Fibroblast of lung (primary cell): ENCODE data around the gene NRG2. TPM values are rescaled to one million over a fixed set of nuclear protein-coding genes. Genes with fewer than 3 reads are reported as not detected.

Experiments
- DNase-seq, 2 donors: peaks; one replicate each; pipeline versions ENCODE4 v3.0.0 to v3.0.0-alpha.2; 2010; ENCODE audit warnings: low read depth in 2 of 2
- H2AFZ ChIP-seq: 2 replicates; pipeline ENCODE4 v1.5.1; 2012; ENCODE audit warnings: low read length, control low read depth, inconsistent platforms
- H3K27ac ChIP-seq: 2 replicates; pipeline ENCODE4 v1.5.1; 2011; ENCODE audit warnings: low read length, control low read depth; ENCODE audit not compliant: insufficient read depth
- H3K27me3 ChIP-seq: 2 replicates; pipeline ENCODE4 v1.5.1; 2011; ENCODE audit warnings: mild to moderate bottlenecking, low read length; ENCODE audit not compliant: control insufficient read depth, insufficient read depth
- H3K36me3 ChIP-seq: 2 replicates; pipeline ENCODE4 v1.5.1; 2011; ENCODE audit warnings: low read length; ENCODE audit not compliant: control insufficient read depth, insufficient read depth
- H3K4me1 ChIP-seq: 2 replicates; pipeline ENCODE4 v1.5.1; 2011; ENCODE audit warnings: low read length; ENCODE audit not compliant: control insufficient read depth, insufficient read depth; ENCODE audit errors: extremely low read depth
- H3K4me2 ChIP-seq: 2 replicates; pipeline ENCODE4 v1.5.1; 2011; ENCODE audit warnings: low read length, control low read depth; ENCODE audit not compliant: insufficient read depth; ENCODE audit errors: extremely low read depth
- H3K4me3 ChIP-seq, 4 experiments: fragments of 200-600 bp in 1 of 4; sonication (generic) in 1 of 4; replicated peaks in 1 of 4; 2 replicates each; pipeline ENCODE4 v1.5.1; 2011 to 2016; ENCODE audit warnings: low read length in 4 of 4, low read depth in 3 of 4, mild to moderate bottlenecking in 3 of 4, control low read depth in 2 of 4, inconsistent platforms in 1 of 4, mixed read lengths in 1 of 4; ENCODE audit not compliant: insufficient read depth in 1 of 4; ENCODE audit errors: control extremely low read depth in 1 of 4
- H3K79me2 ChIP-seq: 2 replicates; pipeline ENCODE4 v1.5.1; 2012; ENCODE audit warnings: mild to moderate bottlenecking, low read length, inconsistent platforms; ENCODE audit not compliant: control insufficient read depth, insufficient read depth
- H3K9ac ChIP-seq: 2 replicates; pipeline ENCODE4 v1.5.1; 2011; ENCODE audit warnings: mild to moderate bottlenecking, low read length, control low read depth; ENCODE audit not compliant: insufficient read depth
- H3K9me3 ChIP-seq: 2 replicates; pipeline ENCODE4 v1.5.1; 2012; ENCODE audit warnings: low read depth, low read length; ENCODE audit not compliant: control insufficient read depth, insufficient read depth
- H4K20me1 ChIP-seq: 2 replicates; pipeline ENCODE4 v1.5.1; 2011; ENCODE audit warnings: low read length; ENCODE audit not compliant: control insufficient read depth, insufficient read depth; ENCODE audit errors: extremely low read depth
- EZH2 ChIP-seq: IDR thresholded peaks from 2 replicates; pipeline ENCODE4 v1.5.1; 2012; ENCODE audit warnings: low read length, control low read depth, mild to moderate bottlenecking; ENCODE audit errors: missing control alignments
- polyA plus RNA-seq, 2 donors: library from polyadenylated mRNA; depleted of rRNA in 1 of 2; stranded (reverse) in 1 of 2; unstranded in 1 of 2; fragments of >200 nt; gene quantifications; 2 replicates each; pipeline ENCODE4 v1.2.1, GENCODE V29; 2011 to 2012; ENCODE audit warnings: missing spikeins in 1 of 2
- total RNA-seq: library from RNA; depleted of rRNA; stranded (reverse); fragments of >200 nt; gene quantifications from 2 replicates; pipeline ENCODE4 v1.2.1, GENCODE V29; 2014
- TF ChIP-seq, protein P1 (sequence below), 2 donors: IDR thresholded peaks in 1 of 2; conservative IDR thresholded peaks in 1 of 2; 1 replicate in 1 of 2; 2 replicates in 1 of 2; pipeline ENCODE4 v1.5.1; 2011 to 2012; ENCODE audit warnings: low read length in 2 of 2, control low read depth in 1 of 2, inconsistent platforms in 1 of 2, low read depth in 1 of 2, mild to moderate bottlenecking in 1 of 2

NRG2 gene
- total and polyA plus RNA-seq, 2 donors (not counting 1 experiment from before 2014, with no cell fraction given) = 0.28 to 1.3 TPM

DNA sequence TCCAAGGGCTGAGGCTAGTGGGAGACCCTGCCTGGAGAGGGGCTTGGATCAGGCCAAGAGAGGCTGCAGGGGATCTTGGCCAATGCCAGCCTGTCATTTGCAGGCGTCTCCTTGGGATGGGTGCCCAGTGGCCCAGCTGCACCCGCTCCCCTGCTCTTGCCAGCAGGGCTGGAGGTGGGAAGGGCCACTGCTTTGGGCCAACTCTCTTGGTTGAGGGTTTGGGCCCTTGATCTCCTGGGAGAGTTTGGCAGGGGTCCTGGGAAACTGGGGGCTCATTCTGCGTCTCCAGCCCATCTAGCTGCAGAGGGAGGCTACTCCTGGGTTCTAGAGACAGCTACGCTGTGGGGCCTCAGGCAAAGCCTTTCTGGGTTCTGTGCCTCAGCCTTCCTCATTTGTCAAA, 237.0 kb downstream of the NRG2 start:
- DNase-seq = no peak
- H4K20me1 ChIP-seq = no peaks in the 10 kb centered on the region
- no peaks in the 10 kb centered on the region for H3K9me3 ChIP-seq
- H3K4me2 ChIP-seq = no peak overlapping the region
- H3K4me1 ChIP-seq = no peaks in the 10 kb centered on the region
- no peak overlapping the region for H3K4me3 ChIP-seq
- H3K9ac ChIP-seq = no peak overlapping the region
- no peak overlapping the region for H3K27ac ChIP-seq
- no peaks in the 10 kb centered on the region for H3K79me2 ChIP-seq
- H2AFZ ChIP-seq = no peak overlapping the region
- peaks cover 18% of the 10 kb centered on the region for H3K27me3 ChIP-seq
- H3K36me3 ChIP-seq = no peaks in the 10 kb centered on the region
- TF ChIP-seq, protein P1, sequence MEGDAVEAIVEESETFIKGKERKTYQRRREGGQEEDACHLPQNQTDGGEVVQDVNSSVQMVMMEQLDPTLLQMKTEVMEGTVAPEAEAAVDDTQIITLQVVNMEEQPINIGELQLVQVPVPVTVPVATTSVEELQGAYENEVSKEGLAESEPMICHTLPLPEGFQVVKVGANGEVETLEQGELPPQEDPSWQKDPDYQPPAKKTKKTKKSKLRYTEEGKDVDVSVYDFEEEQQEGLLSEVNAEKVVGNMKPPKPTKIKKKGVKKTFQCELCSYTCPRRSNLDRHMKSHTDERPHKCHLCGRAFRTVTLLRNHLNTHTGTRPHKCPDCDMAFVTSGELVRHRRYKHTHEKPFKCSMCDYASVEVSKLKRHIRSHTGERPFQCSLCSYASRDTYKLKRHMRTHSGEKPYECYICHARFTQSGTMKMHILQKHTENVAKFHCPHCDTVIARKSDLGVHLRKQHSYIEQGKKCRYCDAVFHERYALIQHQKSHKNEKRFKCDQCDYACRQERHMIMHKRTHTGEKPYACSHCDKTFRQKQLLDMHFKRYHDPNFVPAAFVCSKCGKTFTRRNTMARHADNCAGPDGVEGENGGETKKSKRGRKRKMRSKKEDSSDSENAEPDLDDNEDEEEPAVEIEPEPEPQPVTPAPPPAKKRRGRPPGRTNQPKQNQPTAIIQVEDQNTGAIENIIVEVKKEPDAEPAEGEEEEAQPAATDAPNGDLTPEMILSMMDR (conservative IDR thresholded peaks at IDR 0.05 in 1 of 2, IDR thresholded peaks at IDR 0.05 in 1 of 2; ENCODE audit: low read depth in 1 of 2, low read length in 2 of 2) = no peak
- TF ChIP-seq EZH2 = no peak

DNA sequence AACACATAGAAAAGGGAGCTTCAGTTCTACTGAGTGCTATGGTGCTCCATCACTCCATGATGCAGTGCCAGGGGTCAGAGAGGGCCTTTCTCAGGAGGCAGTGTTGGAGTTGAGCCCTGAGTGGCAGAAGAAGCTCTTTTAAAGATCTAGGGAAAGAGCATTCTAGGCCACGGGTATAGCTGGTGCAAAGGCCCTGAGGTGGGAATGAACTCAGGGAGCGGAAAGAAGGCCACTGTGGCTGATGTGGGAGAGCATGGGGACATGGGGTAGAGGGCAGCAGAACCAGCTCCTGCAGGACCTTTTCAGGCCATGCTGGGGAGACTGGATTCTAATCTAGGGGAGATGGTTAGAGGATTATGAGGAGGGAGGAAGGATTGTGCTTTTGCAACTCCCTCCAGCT, 237.6 kb downstream of the NRG2 start:
- H3K4me2 ChIP-seq = no peak overlapping the region
- no peaks in the 10 kb centered on the region for H3K79me2 ChIP-seq
- no peaks in the 10 kb centered on the region for H3K9me3 ChIP-seq
- DNase-seq = no peak
- no peak overlapping the region for H2AFZ ChIP-seq
- no peaks in the 10 kb centered on the region for H3K4me1 ChIP-seq
- H3K36me3 ChIP-seq = no peaks in the 10 kb centered on the region
- H3K9ac ChIP-seq = no peak overlapping the region
- H4K20me1 ChIP-seq = no peaks in the 10 kb centered on the region
- TF ChIP-seq EZH2 = no peak
- TF ChIP-seq, protein P1 (conservative IDR thresholded peaks at IDR 0.05 in 1 of 2, IDR thresholded peaks at IDR 0.05 in 1 of 2; ENCODE audit: low read depth in 1 of 2, low read length in 2 of 2) = no peak
- H3K27me3 ChIP-seq = peaks cover 18% of the 10 kb centered on the region
- no peak overlapping the region for H3K4me3 ChIP-seq
- H3K27ac ChIP-seq = no peak overlapping the region

DNA sequence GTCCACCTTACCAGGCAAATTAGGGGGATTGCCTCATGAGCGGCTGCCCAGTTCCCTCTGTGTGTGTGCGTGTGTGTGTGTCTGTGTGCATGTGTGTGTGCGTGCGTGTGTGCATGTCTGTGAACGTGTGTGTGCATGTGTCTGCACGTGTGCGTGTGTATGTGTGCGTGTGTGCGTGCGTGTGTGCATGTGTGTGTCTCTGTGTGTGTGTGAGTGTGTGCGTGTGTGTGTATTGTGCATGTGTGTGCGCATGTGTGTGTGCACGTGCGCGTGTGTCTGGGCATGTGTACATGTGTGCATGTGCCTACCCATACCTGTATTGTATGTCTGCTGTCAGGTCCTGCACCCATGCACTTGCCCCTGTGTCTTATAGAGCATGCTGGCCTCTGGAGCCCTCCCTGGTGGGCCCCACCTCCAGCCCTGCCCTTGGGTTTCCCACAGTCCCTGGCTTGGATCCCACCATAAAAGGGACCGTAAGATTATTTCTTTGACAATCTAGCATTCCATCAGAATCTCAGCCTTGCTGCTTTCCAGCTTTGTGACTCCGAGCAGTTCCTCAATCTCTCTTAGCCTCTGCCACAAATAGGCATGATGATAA, 238.2 kb downstream of the NRG2 start:
- Histone ChIP-seq H3K9ac (no peak overlapping the region), H3K9me3 (no peaks in the 10 kb centered on the region), H3K4me3 (no peak overlapping the region), H3K27ac (no peak overlapping the region), H3K4me2 (no peak overlapping the region), H3K27me3 (peaks cover 18% of the 10 kb centered on the region), H3K36me3 (no peaks in the 10 kb centered on the region), H4K20me1 (no peaks in the 10 kb centered on the region), H2AFZ (no peak overlapping the region), H3K4me1 (no peaks in the 10 kb centered on the region), H3K79me2 (no peaks in the 10 kb centered on the region)
- DNase-seq = no peak
- TF ChIP-seq, protein P1 (conservative IDR thresholded peaks at IDR 0.05 in 1 of 2, IDR thresholded peaks at IDR 0.05 in 1 of 2; ENCODE audit: low read depth in 1 of 2, low read length in 2 of 2) = no peak
- TF ChIP-seq EZH2 = no peak
